ENCODE results near the gene ENTREP3.

The ENTREP3 gene

DNA sequence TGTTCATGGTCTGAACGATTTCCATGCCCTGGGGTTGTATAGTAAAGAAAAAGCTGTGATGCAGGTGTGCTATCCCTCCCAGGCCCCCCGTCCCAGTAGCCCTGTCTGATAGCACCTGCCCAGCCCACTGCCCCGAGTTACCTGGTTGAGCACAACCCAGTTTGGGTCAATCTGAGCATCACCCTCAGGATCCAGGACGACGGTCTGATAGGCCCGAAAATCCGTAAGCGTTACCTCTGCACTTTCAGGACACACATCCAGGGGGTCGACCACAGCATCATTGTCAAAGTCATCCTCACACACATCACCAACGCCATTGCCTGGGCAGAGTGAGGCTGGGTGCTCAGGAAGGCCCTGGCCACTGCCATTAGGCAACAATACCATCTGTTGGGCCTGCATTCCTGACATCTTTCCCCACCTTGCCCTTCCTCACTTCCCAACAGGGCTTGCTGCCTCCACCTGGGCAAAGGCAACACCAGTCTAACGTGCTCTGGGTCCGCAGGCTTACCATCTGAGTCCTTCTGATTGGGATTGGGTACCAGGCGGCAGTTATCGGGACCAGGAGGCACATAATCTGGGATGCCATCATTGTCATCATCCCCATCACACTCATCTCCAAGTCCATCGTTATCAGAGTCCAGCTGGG is 57.3 kb downstream of the ENTREP3 start:
- no peak for DNase-seq
